Nephron (organoid): ENCODE measurements around the gene RBM27.
"Not testable (repeated sequence)": the region's sequence is repeated elsewhere in the genome, so short reads cannot be mapped to it uniquely, and the experiment has no call there.

Source experiments
- H3K27ac Mint-ChIP-seq, 3 experiments: 2 replicates each; pipeline ENCODE4 v1.8.0; 2020; ENCODE audit warnings: mixed read lengths in 3 of 3, mild to moderate bottlenecking in 2 of 3, moderate library complexity in 1 of 3
- H3K27me3 Mint-ChIP-seq: 2 replicates; pipeline ENCODE4 v1.8.0; 2021; ENCODE audit warnings: low read depth, mild to moderate bottlenecking, moderate library complexity, mixed read lengths
- H3K36me3 Mint-ChIP-seq: 2 replicates; pipeline ENCODE4 v1.8.0; 2020; ENCODE audit warnings: low read depth, mixed read lengths
- H3K4me1 Mint-ChIP-seq: 2 replicates; pipeline ENCODE4 v1.8.0; 2020; ENCODE audit warnings: mixed read lengths
- H3K4me3 Mint-ChIP-seq, 3 experiments: 2 replicates each; pipeline ENCODE4 v1.8.0; 2020; ENCODE audit warnings: mild to moderate bottlenecking in 3 of 3, mixed read lengths in 3 of 3, moderate library complexity in 2 of 3
- H3K9me3 Mint-ChIP-seq: 2 replicates; pipeline ENCODE4 v1.8.0; 2020; ENCODE audit warnings: mixed read lengths
- TF ChIP-seq, protein P1 (sequence below), 3 experiments: fragments of 200-600 bp; sonication (generic); IDR thresholded peaks; one replicate each; pipeline ENCODE4 v1.5.0; 2021; ENCODE audit warnings: antibody characterized with exemption in 3 of 3; ENCODE audit not compliant: unreplicated experiment in 3 of 3

Gene RBM27

DNA sequence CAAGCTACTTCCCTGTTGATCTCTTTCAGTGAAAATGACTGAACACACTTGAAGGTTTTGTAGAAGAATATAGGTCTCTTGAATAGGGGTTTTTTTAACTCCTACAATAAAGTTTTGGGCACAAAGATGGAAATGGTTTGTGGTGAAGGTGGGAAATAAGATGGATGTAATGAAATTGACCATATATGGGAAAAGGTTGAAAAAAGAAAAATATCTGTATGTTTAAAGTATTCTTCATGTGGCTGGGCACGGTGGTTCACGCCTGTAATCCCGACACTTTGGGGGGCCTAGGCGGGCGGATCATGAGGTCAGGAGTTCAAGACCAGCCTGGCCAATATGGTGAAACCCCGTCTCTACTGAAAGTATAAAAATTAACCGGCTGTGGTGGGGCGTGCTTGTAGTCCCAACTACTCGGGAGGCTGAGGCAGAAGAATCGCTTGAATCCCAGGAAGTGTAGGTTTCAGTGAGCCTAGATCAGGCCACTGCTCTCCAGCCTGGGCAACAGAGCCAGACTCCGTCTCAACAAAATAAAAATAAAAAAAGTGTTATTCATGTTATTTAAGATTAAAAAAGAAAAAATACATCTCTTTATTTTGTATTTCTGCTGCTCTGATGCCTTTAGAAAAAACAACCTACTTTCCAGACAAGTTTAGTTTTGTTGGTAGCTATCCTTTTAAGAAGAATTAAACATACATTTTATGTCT, 2.2 kb downstream of the RBM27 start:
- Mint-ChIP-seq H3K27me3 (no peaks in the 10 kb centered on the region), H3K4me3 (peak overlapping the region in 2 of 3 experiments; percentile 59 to 68), H3K27ac (no peak overlapping the region), H3K4me1 (peaks cover 6% of the 10 kb centered on the region), H3K9me3 (no peaks in the 10 kb centered on the region), H3K36me3 (peaks cover 3% of the 10 kb centered on the region)
- TF ChIP-seq, protein P1, sequence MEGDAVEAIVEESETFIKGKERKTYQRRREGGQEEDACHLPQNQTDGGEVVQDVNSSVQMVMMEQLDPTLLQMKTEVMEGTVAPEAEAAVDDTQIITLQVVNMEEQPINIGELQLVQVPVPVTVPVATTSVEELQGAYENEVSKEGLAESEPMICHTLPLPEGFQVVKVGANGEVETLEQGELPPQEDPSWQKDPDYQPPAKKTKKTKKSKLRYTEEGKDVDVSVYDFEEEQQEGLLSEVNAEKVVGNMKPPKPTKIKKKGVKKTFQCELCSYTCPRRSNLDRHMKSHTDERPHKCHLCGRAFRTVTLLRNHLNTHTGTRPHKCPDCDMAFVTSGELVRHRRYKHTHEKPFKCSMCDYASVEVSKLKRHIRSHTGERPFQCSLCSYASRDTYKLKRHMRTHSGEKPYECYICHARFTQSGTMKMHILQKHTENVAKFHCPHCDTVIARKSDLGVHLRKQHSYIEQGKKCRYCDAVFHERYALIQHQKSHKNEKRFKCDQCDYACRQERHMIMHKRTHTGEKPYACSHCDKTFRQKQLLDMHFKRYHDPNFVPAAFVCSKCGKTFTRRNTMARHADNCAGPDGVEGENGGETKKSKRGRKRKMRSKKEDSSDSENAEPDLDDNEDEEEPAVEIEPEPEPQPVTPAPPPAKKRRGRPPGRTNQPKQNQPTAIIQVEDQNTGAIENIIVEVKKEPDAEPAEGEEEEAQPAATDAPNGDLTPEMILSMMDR (IDR thresholded peaks at IDR 0.05; ENCODE audit: unreplicated experiment in 3 of 3) = no peak

- TF ChIP-seq, protein P1 (IDR thresholded peaks at IDR 0.05; ENCODE audit: unreplicated experiment in 3 of 3) = no peak
- Mint-ChIP-seq H3K27ac (no peak overlapping the region), H3K4me3 (peak overlapping the region in 2 of 3 experiments; percentile 59 to 68), H3K36me3 (peaks cover 3% of the 10 kb centered on the region), H3K4me1 (peaks cover 6% of the 10 kb centered on the region), H3K9me3 (no peaks in the 10 kb centered on the region), H3K27me3 (no peaks in the 10 kb centered on the region)
These were observed 2.9 kb downstream of the RBM27 start for GRCh38 chr5:146206257-146206656.

- H3K27me3 Mint-ChIP-seq = no peaks in the 10 kb centered on the region
- peaks cover 5% of the 10 kb centered on the region for H3K4me1 Mint-ChIP-seq
- no peak overlapping the region for H3K4me3 Mint-ChIP-seq
- TF ChIP-seq, protein P1 (IDR thresholded peaks at IDR 0.05; ENCODE audit: unreplicated experiment in 3 of 3) = peak in 2 of 3 experiments; percentile 19 to 24
- H3K36me3 Mint-ChIP-seq = peaks cover 3% of the 10 kb centered on the region
- no peak overlapping the region for H3K27ac Mint-ChIP-seq
- no peaks in the 10 kb centered on the region for H3K9me3 Mint-ChIP-seq
These were observed 5.6 kb downstream of the RBM27 start for GRCh38 chr5:146208916-146209522.

GRCh38 chr5:146209714-146210113, 6.3 kb downstream of the RBM27 start:
- Mint-ChIP-seq H3K9me3 (no peaks in the 10 kb centered on the region), H3K36me3 (peaks cover 3% of the 10 kb centered on the region), H3K4me1 (peaks cover 12% of the 10 kb centered on the region), H3K27ac (no peak overlapping the region), H3K4me3 (no peak overlapping the region), H3K27me3 (no peaks in the 10 kb centered on the region)
- TF ChIP-seq, protein P1 (IDR thresholded peaks at IDR 0.05; ENCODE audit: unreplicated experiment in 3 of 3) = no peak

- peaks cover 14% of the 10 kb centered on the region for H3K4me1 Mint-ChIP-seq
- not testable (repeated sequence) for H3K4me3 Mint-ChIP-seq, H3K36me3 Mint-ChIP-seq, H3K27ac Mint-ChIP-seq, H3K27me3 Mint-ChIP-seq, H3K9me3 Mint-ChIP-seq
These were observed 7.4 kb downstream of the RBM27 start for GRCh38 chr5:146210810-146211209.

DNA sequence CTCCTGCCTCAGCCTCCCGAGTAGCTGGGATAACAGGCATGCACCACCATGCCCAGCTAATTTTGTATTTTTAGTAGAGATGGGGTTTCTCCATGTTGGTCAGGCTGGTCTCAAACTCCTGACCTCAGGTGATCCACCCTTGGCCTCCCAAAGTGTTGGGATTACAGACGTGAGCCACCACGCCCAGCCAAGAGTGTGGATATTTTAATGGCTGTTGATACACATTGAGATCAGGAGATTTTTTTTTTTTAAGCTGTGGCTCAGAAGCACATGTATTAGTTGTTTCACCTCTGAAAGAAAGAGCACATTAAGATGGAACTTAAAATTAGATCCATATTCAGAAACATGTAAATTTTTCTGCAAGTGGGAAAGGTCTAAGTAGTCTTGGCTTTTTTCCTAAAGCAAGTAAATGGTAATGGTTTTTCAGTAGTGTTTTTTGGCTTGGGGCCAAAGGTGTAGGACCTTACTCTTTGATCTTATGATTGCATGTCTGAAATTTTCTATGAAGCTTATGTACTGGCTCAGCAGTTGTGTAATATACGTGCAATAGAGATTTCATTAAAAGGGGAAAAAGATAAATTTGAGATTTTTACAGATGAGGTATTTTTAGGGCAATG, 9.9 kb downstream of the RBM27 start:
- no peaks in the 10 kb centered on the region for H3K27me3 Mint-ChIP-seq
- H3K27ac Mint-ChIP-seq = peak overlapping the region in 2 of 3 experiments; percentile 57 to 72
- TF ChIP-seq, protein P1 (IDR thresholded peaks at IDR 0.05; ENCODE audit: unreplicated experiment in 3 of 3) = no peak
- H3K9me3 Mint-ChIP-seq = no peaks in the 10 kb centered on the region
- H3K4me1 Mint-ChIP-seq = peaks cover 14% of the 10 kb centered on the region
- H3K36me3 Mint-ChIP-seq = peaks cover 5% of the 10 kb centered on the region
- peak overlapping the region in 1 of 3 experiments; percentile 19 for H3K4me3 Mint-ChIP-seq

DNA sequence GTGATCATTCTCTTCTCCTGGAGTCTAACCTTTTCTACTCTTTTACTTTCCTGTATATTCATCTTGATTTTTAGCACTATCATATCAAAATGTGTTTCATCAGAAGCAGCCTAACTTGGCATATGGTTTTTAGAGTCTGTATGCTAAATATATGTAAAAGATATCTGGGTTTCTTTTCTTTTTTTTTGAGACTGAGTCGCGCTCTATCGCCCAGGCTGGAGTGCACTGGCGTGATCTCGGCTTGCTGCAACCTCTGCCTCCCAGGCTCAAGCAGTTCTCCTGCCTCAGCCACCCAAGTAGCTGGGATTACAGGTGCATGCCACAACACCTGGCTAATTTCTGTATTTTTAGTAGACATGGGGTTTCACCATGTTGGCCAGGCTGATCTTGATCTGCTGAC, 11.5 kb downstream of the RBM27 start:
- not testable (repeated sequence) for H3K4me3 Mint-ChIP-seq, H3K9me3 Mint-ChIP-seq, H3K27me3 Mint-ChIP-seq
- Mint-ChIP-seq H3K4me1 (peaks cover 14% of the 10 kb centered on the region), H3K27ac (peak overlapping the region in 2 of 3 experiments; percentile 3 to 33), H3K36me3 (peaks cover 15% of the 10 kb centered on the region)
